NCI-H1694 (cell line): ENCODE data around the gene COL23A1.
A peak's percentile ranks its signal among the peaks of the same experiment; 100 is the strongest.
"Not testable (repeated sequence)": the region's sequence is repeated elsewhere in the genome, so short reads cannot be mapped to it uniquely, and the experiment has no call there.

Experiments used
- DNase-seq: peaks from one replicate; lab custom pipeline; 2025; lab: John Stamatoyannopoulos, UW

The COL23A1 gene

GRCh38 chr5:178206166-178207101 is 383.8 kb downstream of the COL23A1 start:
- DNase-seq = no peak

DNA sequence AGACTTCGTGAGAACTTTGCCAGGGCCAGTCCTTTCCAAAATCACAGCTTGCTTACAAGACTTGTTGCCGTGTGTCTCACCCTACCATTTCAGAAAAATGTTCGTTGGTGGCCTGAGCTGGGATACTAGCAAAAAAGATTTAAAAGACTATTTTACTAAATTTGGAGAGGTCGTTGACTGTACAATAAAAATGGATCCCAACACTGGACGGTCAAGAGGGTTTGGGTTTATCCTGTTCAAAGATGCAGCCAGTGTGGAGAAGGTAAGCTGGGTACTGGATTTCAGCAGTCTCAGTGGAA is 384.5 kb downstream of the COL23A1 start:
- no peak for DNase-seq

DNA sequence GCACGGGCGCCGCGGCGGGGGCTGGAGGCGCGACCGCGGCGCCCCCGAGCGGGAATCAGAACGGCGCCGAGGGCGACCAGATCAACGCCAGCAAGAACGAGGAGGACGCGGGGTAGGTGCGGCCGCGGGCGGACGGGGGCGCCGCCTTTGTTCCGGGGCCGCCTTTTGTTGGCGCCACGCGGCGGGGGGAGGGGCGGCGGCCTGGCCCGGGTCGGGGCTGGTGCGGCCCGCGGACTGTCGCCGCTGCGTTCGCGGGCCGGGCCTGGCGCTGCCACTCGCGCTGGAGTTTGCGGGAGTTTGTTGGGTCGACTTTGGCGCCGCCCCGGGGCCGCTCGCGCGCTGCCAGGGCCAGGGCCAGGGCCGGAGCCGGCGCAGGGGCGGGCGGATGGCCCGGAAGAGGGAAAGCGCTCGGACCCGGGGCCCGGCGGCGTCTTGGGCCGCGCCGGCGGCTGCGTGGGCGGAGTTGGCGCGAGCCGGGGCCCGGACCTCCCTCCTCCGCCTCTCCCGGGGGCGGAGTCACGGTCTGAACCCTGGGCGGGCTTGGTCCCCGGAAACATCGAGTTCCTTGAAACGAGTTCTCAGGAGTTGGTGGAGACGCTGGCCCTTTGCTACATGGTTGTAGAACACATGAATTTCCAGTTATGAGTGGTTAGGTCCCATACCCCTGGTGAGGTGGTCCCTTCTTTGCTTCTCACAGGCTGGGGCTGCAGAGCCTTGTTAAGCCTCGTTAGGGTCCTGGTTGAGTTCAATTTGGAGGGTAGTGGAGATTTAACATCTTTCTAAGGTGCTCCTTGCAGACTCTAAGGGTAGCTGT is 385.1 kb downstream of the COL23A1 start:
- no peak for DNase-seq

DNA sequence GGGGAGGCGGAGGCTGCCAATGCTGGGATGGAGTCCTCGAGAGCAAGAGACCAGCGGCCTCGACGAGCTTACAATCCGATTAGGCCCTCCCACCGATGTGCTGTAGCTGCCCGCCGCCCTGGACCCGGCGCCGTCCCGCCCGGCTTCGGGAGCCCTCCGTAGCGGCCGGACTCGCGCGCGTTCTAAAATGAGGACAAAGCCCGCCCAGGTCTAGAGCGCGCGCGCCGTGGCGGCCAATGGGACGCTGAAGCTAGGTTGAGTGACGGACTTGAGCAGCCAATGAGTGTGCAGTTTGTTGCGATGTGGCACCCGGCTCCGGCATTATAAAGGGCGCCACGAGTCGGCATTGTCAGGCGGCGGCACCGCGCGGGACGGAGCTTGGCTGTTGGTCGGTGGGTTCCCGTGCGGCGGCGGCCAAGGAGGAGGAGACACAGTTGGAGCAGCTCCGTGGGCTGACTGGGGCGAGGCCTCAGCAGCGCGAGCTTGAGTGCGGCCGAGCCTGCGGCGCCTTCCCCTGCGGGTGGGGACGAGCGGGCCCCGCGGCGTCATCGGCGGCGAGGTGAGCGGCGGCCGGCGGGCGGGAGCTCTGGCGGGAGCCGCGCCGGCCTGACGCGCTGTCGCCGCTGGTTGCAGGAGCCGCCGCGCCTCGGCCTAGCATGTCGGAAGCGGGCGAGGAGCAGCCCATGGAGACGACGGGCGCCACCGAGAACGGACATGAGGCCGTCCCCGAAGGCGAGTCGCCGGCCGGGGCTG is 385.8 kb downstream of the COL23A1 start, which contains the start of gene HNRNPAB:
Gene HNRNPAB, plus strand, starts transcription at position 352 of the 753 bp plus-strand sequence. Its CDS starts 305 bp downstream, at position 657.
- DNase-seq = peak; percentile 89

DNA sequence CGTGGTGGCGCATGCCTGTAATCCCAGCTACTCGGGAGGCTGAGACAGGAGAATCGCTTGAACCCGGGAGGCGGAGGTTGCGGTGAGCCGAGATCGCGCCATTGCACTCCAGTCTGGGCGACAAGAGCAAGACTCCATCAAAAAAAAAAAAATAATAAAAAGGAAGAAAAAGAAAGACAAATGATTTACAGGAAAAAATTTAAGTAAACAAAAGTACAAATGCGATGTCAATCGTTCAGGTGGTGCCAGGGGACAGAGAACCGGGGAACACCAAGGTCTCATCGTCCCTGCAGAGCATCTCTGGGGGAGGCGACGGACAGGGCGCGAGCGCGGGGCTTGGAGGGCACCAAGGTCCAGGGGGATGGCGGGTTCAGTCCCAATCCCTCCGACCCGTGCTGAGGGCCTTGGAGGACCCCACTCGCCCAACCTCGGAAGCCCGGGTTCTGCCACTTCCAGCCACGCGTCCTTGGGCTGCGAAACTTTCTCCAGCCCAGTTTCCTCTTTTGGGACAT is 386.5 kb downstream of the COL23A1 start:
- DNase-seq = no peak

- DNase-seq = no peak
Observed at GRCh38 chr5:178202541-178202940, 387.7 kb downstream of the COL23A1 start.

DNA sequence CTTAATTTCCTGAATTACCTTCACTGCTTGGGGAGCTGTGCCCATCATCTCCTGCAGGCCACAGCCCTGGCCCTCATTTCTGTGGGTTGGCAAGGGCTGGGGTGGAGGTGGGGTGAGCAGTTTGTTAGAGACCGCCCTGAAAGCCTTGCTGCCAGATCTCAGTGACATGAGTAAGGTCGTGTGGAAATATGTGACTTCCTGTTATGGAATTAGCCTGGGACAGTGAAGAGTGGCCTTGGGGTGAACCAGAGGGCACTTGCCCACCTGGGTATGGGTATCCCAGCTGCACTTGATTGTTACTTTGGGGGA is 388.3 kb downstream of the COL23A1 start:
- DNase-seq = no peak

GRCh38 chr5:178201221-178201926 is 388.8 kb downstream of the COL23A1 start:
- no peak for DNase-seq

DNA sequence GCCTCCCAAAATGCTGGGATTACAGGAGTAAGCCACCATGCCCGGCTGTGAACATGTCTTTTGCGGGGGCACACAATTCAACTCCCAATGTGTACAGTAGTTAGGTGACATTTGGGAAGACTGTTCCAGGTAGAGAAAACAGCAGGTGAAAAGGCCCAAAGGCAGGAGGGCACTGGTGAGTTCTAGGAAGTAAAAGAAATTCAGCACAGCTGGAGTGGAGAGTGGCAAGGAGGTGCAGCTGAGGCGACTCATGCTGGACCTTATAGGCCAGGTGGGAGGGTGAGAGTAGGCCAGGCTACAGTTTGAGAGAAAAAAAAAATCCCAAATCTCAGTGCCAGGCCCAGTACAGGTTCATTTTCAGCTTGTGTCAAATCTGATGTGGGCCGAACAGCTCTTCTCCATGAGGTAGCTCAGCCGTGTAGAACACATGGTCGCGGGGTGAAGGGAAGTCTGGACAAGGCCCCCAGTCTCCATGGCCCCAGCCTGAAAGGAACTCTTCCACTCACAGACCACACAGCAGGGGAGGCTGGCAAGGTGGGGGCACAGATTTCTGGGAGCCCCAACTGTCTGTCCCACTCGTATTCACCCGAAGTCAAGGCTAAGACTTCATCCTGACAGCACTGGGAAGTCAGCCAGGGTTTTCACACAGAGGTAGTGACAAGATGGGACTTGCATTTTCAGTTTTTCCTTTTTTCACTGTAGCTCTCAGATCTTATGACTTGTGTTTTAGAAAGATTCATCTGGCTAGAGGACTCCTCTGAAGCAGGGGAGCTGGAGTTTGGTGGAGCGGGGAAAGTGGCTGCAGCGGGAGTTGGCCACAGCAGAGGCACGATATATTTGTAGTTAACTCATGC is 390.4 kb downstream of the COL23A1 start:
- peak; percentile 29 for DNase-seq

- no peak for DNase-seq
Observed at GRCh38 chr5:178198706-178199105, 391.5 kb downstream of the COL23A1 start.

DNA sequence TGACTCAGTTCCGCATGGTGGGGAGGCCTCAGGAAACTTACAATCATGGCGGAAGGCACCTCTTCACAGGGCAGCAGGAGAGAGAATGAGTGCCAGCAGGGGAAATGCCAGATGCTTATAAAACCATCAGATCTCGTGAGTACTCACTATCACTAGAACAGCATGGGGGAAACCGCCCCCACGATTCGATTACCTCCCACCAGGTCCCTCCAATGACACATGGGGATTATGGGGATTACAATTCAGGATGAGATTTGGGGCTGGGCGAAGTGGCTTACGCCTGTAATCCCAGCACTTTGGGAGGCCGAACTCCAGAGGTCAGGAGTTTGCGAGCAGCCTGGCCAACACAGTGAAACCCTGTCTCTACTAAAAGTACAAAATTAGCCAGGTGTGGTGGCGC is 392.0 kb downstream of the COL23A1 start:
- not testable (repeated sequence) for DNase-seq

- DNase-seq = no peak
Observed at GRCh38 chr5:178196986-178197385, 393.2 kb downstream of the COL23A1 start.

DNA sequence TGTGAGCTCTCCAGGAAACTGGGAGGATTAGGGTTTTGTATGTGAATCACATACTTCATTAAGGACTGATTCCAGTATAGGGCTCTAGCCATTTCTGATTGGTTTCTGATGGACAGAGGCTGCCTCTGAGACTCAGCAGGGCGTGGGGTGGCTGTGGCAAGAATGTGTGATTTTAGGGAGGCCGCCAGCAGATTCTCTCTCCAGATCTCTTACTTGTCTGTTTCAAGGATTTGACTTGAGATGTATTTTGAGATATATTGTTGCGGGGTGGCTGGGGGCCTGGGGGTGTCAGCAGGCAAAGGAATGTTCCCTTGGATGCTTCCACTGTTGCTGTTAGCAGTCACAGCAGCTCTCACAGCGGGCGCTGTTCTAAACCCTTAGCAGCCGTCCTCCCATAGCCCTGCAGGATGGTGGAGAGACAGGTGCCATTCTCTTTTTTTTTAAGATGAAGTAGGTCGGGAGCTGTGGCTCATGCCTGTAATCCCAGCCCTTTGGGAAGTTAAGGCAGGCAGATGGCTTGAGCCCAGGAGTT is 393.8 kb downstream of the COL23A1 start:
- DNase-seq = no peak

GRCh38 chr5:178194026-178194425 is 396.2 kb downstream of the COL23A1 start:
- no peak for DNase-seq

DNA sequence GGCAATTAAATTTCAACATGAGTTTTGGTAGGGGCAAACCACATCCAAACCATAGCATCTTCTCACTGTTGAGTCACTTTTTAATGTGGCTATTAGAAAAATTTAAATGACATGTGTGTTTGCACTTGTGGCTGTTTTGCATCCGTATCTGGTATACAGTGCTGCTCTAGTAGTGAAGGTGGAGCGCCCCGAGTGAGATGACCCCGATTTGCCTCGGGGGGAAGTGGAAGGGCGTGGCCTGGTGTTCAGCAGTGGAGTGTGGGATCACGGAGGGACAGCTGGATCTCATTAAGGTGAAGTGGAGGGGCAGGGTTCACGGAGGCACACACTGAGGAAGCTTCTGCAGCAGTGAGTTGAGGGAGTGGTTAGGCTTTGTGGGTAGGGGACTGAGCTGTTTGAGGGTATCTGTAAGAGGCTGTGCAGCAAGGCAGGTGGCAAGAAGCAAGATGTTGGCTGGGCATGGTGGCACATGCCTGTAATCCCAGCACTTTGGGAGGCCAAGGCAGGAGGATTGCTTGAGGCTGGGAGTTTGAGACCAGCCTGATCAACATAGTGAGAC is 396.9 kb downstream of the COL23A1 start:
- no peak for DNase-seq

GRCh38 chr5:178192787-178193186 is 397.4 kb downstream of the COL23A1 start:
- DNase-seq = no peak

DNA sequence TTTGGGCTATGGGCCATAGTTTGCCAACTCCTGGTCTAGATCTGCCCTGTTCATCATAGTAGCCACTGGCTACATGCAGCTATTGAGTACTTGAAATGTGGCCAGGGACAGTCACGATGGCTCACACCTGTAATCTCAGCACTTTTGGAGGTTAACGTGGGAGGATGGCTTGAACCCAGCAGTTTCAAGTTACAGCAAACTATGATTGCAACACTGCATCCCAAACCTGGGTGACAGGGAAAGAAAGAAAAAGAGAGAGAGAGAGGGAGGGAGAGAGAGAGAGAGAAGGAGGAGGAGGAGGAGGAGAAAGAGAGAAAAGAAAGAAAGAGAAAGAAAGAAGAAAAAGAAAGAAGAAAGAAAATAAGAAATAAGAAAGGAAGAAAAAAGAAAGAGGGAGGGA is 397.9 kb downstream of the COL23A1 start:
- DNase-seq = no peak

DNA sequence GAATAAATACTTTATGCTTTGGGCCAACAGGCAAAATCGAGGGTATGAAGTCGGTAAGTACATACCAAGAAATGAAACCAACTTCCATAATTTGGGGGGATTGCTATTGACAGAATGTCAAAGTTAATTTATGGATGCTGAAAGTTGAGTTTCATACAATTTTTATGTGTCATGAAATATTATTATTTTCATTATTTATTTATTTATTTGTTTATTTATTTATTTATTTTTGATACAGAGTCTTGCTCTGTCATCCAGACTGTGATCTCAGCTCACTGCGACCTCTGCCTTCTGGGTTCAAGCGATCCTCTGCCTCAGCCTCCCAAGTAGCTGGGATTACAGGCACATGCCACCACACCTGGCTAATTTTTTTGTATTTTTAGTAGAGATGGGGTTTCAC is 398.5 kb downstream of the COL23A1 start:
- no peak for DNase-seq

GRCh38 chr5:178189433-178189832 is 400.8 kb downstream of the COL23A1 start:
- DNase-seq = no peak
